ENCODE results near the gene SHROOM3. TPM values are rescaled to one million over a fixed set of nuclear protein-coding genes. Genes with fewer than 3 reads are reported as not detected.

Gene SHROOM3
- total and polyA plus RNA-seq, 8 donors, result 13.5 to 96.9 (median 16.9) TPM

- Histone ChIP-seq H3K4me3 (no peak overlapping the region), H3K27ac (peak overlapping the region in 1 of 2 donors; percentile 77), H3K4me1 (peaks cover 6 to 16% of the 10 kb centered on the region in 2 donors), H3K27me3 (no peaks in the 10 kb centered on the region), H3K9me3 (no peaks in the 10 kb centered on the region), H3K36me3 (no peaks in the 10 kb centered on the region)
- intact Hi-C loops (cut with DNase I), result no loop called here
- DNase-seq, result no peak
- ATAC-seq, result peak; percentile 20
- TF ChIP-seq, protein P1, sequence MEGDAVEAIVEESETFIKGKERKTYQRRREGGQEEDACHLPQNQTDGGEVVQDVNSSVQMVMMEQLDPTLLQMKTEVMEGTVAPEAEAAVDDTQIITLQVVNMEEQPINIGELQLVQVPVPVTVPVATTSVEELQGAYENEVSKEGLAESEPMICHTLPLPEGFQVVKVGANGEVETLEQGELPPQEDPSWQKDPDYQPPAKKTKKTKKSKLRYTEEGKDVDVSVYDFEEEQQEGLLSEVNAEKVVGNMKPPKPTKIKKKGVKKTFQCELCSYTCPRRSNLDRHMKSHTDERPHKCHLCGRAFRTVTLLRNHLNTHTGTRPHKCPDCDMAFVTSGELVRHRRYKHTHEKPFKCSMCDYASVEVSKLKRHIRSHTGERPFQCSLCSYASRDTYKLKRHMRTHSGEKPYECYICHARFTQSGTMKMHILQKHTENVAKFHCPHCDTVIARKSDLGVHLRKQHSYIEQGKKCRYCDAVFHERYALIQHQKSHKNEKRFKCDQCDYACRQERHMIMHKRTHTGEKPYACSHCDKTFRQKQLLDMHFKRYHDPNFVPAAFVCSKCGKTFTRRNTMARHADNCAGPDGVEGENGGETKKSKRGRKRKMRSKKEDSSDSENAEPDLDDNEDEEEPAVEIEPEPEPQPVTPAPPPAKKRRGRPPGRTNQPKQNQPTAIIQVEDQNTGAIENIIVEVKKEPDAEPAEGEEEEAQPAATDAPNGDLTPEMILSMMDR (IDR thresholded peaks at IDR 0.05), result no peak
Measured at GRCh38 chr4:76620723-76621468, 185.9 kb downstream of the SHROOM3 start.

- Histone ChIP-seq H3K36me3 (no peaks in the 10 kb centered on the region), H3K27ac (peak overlapping the region; percentile 58 to 77), H3K27me3 (no peaks in the 10 kb centered on the region), H3K4me3 (no peak overlapping the region), H3K4me1 (peaks cover 6 to 16% of the 10 kb centered on the region in 2 donors), H3K9me3 (no peaks in the 10 kb centered on the region)
- intact Hi-C loops (cut with DNase I), result no loop called here
- peak; percentile 74 for ATAC-seq
- TF ChIP-seq, protein P1 (IDR thresholded peaks at IDR 0.05), result no peak
- DNase-seq, result peak in 1 of 4 donors; percentile 75
Measured at GRCh38 chr4:76622126-76622525, 187.1 kb downstream of the SHROOM3 start.

DNA sequence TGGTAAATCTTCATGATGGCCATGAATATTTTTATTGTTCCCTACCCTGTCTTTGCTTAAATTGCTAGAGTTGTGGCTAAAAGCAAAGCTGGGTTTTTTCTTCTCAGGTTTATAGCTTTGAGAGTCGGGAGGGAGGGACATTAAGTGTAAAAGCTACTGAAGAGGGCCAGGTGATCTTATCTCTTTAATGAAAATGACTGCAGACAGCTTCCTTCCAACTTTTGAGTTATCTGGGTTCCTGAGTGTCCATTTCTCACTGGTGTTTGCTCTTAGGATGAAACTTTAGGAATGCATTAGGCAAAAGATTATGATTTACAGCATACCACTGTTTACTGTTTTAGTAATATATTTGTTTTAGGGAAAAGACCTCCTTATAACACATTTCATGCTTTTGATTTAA lies 187.7 kb downstream of the SHROOM3 start:
- no peak for ATAC-seq
- Histone ChIP-seq H3K4me1 (peaks cover 6 to 16% of the 10 kb centered on the region in 2 donors), H3K27me3 (no peaks in the 10 kb centered on the region), H3K27ac (peak overlapping the region; percentile 58 to 77), H3K36me3 (no peaks in the 10 kb centered on the region), H3K9me3 (no peaks in the 10 kb centered on the region), H3K4me3 (no peak overlapping the region)
- no peak for DNase-seq
- TF ChIP-seq, protein P1 (IDR thresholded peaks at IDR 0.05), result no peak
- intact Hi-C loops (cut with DNase I), result no loop called here

DNA sequence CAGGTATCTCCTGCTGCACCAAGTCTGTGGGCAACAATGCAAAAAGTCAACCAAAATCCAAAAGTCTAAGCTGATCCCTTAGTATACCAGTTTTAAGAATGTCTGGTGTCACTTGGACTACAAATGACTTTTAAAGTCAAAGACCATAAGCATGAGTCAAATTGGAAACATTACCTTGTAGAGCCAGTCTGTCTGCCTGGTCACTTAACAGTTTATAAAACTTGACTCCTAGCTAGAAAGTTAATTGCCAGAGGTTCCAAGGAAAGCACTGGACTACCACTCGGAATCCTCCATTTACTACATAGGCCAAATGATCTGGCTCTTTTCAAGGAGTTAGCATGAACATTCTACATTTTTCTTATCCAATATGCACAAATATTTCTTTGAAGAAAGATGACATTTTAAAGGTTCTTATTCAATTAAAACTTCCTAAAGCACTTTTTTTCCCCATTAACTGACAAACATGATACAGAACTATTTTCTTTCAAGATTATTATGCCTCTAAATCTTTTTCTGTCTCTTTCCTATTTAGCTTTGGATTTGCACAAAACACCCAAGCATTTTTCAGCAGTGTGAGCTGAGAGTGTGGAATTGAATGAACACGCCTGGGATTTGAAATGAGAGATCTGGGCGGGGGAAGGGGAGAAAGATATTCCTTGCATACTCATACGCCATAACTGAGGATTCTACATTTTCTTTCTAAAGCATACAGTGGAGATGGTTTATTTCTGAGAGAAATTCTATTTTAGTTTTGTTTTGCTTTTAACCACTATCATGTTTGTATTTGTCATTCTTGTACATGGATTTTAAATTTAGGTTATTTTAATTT lies 188.4 kb downstream of the SHROOM3 start:
- peak; percentile 56 for ATAC-seq
- Histone ChIP-seq H3K4me1 (peaks cover 6 to 16% of the 10 kb centered on the region in 2 donors), H3K4me3 (no peak overlapping the region), H3K27me3 (no peaks in the 10 kb centered on the region), H3K9me3 (no peaks in the 10 kb centered on the region), H3K36me3 (no peaks in the 10 kb centered on the region), H3K27ac (peak overlapping the region; percentile 58 to 77)
- intact Hi-C loops (cut with DNase I), result no loop called here
- no peak for DNase-seq
- TF ChIP-seq, protein P1 (IDR thresholded peaks at IDR 0.05), result no peak

DNA sequence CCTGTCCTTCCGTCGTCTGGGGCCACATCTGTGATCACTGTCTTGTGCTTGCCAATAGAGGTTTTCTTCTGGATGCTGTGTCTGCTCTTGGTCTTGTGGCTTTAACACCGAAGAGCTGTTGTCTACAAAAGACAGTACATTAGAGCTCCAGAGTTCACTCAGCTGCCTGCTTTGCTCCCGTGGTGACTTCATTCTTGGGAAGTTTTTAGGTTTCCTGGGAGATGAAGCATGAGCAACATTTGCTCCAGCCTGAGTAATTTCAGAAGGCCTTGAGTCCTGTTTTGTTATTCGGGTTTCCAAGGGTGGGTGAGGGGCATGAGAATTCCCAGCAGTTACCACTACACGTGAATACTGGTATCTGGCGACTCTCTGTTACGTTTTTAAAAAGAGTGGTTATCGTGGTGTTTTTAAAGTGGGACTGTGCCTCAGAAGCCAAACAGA lies 189.2 kb downstream of the SHROOM3 start:
- H3K36me3 ChIP-seq, result no peaks in the 10 kb centered on the region
- H3K4me1 ChIP-seq, result peaks cover 6 to 16% of the 10 kb centered on the region in 2 donors
- intact Hi-C loops (cut with DNase I), result no loop called here
- H3K9me3 ChIP-seq, result no peaks in the 10 kb centered on the region
- ATAC-seq (peak; percentile 68), DNase-seq (peak in 3 of 4 donors; percentile 52 to 79 (median 53))
- H3K4me3 ChIP-seq, result no peak overlapping the region
- TF ChIP-seq, protein P1 (IDR thresholded peaks at IDR 0.05), result no peak
- H3K27ac ChIP-seq, result peak overlapping the region; percentile 38 to 77
- H3K27me3 ChIP-seq, result no peaks in the 10 kb centered on the region

Data from left lung (tissue), 10 donors.